NCI-H1105 treated with DMSO at 0.1 percent for 48 hours (cell line): ENCODE results near the gene PSMB7.
"Not testable (repeated sequence)": the region's sequence is repeated elsewhere in the genome, so short reads cannot be mapped to it uniquely, and the experiment has no call there.

Experiments used
- DNase-seq: peaks from one replicate; lab custom pipeline; 2025; lab: John Stamatoyannopoulos, UW

Gene PSMB7

DNA sequence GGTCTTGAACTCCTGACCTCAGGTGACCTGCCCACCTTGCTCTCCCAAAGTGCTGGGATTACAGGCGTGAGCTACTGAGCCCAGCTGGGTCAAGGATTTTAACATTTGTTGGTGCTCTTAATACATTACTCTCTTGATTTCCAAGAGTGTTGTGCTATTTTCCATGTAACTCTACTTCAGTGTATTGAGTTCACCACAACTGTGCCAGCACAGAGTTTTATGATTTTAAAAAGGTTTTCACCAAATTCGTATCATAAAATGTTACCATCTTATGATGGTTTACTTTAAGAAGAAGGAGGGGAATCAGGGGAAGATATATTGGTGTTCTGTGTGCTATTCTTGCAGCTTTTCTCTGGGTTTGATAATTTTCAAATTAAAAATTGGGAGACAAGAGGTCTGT is 28.4 kb upstream of the PSMB7 start:
- DNase-seq = no peak

DNA sequence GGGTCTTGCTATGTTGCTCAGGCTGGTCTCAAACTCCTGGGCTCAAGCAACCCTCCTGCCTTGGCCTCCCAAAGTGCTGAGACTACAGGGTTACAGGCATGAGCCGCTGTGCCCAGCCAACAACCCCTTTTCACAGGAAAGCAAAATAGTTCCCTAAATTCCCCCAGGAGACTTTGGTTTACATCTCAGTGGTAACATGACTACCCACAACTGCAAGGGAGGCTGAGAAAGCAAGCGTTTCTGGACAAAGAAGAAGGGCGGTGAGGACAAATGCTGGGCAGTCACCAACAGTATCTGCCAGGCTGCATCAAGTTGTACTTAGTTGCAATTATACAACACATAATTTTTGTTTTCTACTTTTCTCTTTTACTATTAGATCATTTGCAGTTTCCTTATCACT is 27.6 kb upstream of the PSMB7 start:
- no peak for DNase-seq

DNA sequence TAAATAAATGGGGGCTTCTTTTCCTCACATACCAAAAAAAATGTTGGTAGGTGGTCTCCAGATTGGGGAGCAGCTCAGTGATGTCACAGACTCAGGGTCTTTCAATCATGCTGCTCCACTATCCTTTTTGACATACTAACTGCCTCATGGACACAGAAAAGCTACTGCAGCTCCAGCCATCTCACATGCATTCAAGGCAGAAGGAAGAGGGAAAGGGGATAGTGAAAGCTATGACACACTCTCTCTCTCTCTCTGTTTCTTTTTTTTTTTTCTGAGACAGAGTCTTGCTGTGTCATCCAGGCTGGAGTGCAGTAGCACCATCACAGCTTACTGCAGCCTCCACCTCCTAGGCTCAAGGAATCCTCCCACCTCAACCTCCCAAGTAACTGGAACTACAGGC is 27.1 kb upstream of the PSMB7 start:
- DNase-seq = no peak

DNA sequence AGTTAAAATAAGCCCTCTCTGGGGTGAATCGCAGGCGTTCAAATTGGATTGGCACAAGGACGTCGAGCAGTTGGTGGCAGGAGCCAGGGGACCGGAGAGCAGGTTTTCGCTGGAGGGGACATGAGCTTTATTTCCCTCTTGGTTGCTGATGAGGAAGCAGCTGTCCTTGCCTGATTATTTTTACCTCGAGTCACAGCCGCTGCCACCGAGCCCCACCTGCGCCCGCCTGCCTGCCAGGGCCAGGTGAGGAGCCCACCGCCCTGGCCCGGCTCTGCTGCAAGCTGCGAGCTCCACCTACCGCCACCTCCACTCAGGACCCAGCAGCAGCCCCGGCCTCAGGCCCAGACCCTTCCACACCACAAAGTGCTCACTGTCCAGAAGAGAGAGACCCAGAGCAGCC is 26.0 kb upstream of the PSMB7 start:
- DNase-seq = no peak

DNA sequence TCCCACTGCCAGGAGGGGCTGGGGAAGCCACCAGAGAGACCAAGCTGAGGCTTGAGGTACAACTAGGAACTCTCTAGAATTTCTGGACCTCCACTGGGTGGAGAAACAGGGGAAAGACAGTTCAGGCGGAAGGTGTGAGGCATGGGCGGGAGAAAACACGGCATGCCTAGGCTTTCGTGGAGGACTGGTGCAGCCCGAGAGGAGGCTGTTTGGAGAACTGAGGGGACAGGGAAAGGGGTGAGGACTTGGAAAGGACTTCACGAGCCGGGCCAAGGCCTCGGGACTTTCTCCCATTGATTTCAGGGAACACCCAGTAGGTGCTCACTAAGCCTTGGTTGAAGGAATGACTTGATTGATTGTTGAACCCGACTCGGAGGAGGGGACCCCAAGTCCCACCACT is 25.5 kb upstream of the PSMB7 start:
- DNase-seq = no peak

DNA sequence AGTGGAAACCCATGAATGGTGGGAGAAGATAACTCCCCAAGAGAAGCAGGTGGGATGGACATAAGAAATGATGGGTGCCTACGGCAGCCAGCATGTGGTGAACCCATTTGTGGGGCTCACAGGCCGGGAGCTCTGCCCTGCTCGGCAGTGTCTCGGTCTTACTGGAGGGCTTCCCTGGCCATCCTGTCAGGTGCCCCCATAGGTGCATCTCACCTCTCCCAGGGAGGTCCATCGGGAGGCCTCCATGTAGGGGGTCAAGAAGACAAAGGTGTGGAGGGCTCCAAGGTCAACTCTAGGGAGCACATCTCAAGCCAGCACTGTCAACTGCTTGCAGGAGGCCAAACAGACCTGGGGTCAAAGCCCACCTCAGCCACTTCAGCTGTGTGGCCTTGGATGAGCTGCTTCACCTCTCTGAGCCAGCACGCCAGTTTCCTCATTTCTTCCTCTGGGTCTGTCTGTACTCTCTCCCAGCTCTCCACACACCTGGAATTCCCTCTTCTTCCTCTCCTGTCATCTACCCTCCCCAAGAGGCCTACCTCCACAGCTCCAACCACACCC is 24.5 kb upstream of the PSMB7 start:
- DNase-seq = no peak

DNA sequence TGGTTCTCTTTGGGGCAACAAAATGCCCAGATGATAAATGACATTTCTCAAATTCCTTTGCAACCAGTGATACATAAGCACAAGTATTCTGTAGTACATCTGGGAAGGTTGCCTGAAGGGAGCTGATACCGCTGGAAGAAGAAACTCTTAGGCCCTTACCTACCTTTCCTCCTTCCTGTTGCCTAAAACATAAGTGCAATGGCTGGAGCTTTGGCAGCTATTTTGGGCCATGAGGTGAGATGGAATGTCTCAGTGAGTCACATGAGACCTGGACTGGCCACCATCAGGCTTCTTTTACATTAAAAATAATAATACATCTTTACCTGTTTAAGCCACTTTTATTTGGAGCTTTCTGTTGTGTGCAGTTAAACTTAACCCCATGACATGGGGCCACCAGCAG is 23.8 kb upstream of the PSMB7 start:
- DNase-seq = no peak

DNA sequence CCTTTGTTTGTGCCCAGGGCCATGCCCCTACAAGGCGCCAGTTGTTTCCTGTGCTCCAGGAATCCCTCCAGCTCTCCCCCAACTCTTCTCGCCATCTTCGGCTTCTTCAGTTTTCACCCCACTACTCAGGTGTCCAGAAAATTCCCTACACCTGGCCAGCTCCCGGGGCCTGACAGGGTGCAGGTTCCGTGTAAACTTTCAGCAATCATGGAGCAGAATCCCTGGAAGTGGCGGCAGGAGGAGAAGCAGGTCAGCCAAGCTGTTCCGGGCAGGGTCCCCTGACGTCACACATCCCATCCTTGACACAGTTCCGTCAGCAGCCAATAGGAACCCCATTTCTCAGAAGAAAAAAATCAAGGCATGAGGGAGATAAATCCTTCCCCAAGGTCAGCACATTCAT is 22.8 kb upstream of the PSMB7 start:
- DNase-seq = no peak

DNA sequence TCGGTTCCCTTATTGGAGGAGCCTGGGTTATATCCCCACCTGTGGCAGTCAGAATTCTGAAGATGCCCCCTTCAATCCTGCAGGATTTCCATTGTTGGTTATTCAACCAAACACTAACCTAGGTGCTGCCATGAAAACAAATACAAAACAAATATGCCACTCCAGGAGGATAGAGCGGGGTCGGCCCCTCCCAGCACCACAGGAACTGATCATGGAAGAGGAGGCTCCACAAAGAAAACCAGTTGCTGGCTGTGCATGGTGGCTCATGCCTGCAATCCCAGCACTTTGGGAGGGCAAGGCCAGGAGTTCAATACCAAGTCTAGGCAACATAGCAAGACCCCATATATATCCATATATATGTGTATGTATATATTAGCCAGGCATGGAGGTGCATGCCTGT is 21.8 kb upstream of the PSMB7 start:
- no peak for DNase-seq

DNA sequence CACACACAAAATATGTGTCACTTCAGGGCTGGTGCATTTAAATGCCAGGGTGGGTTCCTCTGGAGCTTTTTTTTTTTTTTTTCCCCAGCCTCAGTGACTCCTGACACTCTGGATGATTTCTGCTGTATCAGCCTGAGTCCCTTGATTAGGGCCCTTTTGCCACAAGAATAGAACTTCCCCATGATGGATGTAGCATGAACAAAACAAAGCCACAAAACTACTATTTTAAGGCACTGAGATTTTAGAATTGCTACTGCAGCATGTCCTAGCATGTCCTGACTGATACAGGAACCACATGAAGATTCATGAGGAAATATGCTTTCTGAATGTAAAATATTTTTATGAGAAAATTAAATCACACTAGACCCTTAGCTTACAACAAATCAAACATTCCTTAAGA is 21.1 kb upstream of the PSMB7 start:
- DNase-seq = no peak

DNA sequence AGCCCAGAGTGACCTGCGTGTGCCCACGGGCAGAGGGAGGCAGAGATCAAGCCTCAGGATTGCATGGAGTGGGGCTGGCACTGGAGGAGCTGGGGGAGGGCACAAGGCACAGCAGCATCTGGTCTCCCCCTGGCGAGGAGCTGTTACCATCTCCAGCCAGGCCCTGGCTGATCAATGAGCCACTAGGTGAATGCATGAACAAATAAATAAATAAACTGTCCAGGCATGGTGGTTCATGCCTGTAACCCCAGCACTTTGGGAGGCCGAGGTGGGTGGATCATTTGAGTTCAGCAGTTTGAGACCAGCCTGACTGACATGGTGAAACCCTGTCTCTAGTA is 14.3 kb upstream of the PSMB7 start:
- no peak for DNase-seq

DNA sequence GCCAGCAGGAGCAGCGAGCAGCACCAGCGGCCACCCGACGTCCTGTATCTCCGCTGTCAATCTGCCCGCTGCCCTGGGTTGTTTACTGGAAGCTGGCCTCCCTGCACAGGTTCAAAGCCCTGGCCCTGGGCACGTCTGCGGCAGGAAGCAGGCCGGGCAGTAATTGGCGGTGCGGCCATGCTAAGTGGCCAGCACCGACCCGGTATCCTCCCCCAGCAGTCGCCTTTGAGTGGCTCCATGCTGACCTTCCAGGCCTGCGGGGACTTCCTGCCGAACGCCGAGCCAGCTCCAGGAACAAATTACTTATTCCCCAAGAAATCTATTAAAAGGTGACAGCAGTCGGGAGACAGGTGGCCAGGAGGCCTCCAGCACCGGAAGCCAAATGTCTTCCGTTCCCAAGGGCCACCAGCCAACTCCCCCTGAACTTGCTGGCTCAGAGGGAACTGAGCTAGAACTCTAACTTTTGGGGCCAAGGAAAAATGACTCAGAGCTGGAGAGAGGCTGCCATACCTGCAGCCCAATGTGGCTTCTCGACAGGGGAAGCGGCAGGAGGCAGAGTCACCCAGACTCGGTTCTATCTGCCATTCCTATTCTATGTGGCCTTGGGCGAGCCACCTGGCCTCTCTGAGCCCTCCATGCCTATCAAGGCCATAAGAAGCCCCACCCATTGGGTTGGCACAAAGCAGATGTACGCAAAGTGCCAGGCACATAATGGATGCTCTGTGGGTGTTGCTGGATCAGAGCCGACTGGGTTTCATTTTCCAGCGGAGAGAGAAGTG is 13.7 kb upstream of the PSMB7 start:
- no peak for DNase-seq

DNA sequence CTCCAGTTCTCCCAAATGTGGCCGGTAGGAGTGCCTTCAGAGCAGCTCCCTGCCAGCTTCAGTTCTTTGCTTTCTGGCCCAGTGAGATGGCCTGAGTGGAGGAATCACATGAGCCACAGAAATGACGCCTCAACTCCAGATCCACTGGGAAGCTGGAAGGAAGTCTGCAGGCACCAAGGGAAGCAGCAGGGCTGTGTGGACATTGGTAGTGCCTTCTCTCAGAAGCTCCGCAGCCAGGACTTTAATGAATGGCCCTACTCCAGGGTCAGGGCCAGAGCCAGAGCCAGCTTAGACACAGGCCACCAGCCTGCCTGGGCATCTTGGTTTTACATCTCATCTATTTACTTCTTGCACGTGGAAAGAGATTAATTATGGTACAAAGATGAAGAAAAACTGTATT is 12.0 kb upstream of the PSMB7 start:
- no peak for DNase-seq

DNA sequence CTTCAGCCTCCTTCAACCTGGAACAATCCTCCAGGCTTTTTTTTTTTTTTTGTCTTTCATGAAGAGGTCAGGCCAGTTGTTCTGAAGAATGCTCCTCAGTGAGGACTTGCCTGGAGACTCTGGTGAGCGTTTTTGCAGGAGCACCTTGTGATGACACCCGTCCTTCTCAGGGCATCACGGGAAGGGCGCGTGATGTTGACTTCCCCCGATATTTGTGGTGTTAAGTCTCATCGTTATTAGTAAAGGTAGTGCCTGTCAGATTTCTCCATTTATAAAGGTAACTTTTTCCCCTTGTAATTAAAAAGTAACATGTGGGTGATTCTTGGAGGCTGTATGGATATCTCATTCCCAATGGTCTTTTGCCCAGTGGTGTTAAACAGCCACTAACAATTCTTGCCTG is 11.1 kb upstream of the PSMB7 start:
- no peak for DNase-seq

DNA sequence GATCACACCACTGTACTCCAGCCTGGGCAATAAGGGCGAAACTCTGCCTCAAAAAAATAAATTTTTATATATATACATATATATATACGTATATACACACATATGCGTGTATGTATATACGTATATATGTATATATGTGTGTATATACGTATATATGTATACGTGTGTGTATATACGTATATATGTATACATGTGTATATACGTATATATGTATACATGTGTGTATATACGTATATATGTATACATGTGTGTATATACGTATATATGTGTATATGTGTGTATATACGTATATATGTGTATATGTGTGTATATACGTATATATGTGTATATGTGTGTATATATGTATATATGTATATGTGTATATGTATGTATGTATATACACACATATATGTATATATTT is 10.5 kb upstream of the PSMB7 start:
- DNase-seq = not testable (repeated sequence)

DNA sequence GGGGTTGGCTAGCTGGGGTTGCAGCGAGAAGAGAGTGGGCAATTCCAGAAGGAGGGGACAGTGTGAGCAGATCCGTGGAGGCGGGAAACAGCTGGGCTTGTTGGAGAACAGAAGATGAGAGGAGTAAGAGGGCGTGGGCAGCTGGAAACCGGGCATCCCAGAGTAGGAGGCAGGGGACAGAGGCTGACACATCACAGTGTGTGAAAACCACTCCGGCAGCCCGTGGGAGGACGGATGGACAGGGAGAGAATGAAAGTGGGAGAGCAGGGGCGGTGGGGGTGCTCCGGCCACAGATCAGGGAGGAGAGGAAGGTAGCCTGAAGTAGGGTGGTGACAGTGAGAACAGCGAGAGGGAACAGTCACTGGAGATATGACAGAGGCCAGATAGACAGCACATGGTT is 8.3 kb upstream of the PSMB7 start:
- no peak for DNase-seq

DNA sequence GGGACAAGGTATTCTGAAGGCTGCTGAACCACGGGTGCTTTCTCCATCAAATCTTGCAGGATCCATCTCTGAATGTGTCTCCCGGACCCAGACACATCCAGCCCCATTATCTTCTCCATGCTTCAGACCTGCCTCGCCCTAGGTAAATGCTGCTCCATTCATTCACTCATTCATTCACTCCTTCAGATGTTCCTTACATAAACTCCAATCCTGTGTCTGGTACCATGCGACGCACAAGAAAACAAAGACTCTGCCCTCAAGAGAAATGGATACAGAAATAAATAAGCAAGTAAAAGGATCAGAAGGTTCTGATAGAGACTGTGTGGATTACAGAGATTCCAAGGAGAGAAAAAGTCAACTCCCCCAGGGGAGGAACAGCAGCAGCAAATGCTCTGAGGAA is 7.9 kb upstream of the PSMB7 start:
- DNase-seq = no peak

DNA sequence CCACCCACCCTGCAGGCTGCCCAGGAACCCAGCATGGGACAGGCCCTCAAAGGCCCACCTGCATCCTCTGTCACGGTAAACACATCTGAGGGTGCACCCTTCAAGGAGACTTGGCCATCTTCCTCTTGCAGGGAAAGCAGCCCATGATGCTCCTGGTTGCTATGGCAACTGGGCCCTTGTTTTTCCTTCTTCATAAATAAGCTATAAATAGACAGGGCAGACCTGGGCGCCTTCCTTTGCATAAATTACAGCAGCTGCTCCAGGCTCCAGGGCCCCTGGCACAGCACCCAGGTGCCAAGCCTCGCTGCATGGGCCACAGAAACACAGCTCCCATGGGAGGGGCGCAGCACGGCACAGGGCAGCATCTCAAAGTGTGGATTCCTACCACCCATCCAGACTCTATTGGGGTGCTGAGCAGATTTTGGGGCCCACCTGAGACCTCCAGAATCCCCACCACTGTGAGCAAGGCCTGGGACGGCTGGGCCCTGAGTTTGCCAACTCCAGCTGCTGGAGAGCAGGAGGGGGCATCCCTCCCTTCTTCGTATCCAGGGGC is 5.8 kb upstream of the PSMB7 start:
- peak; percentile 96 for DNase-seq

DNA sequence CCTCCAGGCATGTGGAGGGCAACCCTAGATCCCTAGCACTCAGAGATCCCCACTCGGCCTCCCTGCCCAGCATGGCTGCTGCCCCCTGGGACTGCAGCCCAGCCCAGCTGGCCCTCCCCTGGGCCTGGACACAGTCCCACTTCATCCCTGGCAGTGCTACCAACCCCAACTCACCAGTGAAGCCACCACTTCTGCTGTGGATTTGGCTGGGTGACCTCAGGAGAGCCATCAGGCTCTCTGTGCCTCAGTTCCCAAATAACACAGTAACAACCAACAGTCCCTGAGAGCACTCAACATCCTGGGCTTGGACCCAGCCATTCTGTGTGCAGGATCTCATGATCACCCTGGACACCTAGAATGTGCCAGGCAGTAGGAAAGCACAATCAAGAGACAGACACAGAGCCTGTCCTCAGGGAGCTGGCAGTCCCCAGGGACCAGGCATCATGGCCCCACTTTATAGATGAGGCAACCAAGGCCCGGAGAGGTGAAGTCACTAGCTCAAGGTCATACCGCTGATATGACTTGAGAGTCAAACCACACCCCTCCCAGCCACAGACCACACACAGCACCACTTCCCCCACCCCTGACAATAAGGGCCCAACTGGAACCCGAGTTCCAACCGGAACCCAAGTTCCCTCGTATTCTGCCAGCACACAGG is 4.7 kb upstream of the PSMB7 start:
- no peak for DNase-seq

DNA sequence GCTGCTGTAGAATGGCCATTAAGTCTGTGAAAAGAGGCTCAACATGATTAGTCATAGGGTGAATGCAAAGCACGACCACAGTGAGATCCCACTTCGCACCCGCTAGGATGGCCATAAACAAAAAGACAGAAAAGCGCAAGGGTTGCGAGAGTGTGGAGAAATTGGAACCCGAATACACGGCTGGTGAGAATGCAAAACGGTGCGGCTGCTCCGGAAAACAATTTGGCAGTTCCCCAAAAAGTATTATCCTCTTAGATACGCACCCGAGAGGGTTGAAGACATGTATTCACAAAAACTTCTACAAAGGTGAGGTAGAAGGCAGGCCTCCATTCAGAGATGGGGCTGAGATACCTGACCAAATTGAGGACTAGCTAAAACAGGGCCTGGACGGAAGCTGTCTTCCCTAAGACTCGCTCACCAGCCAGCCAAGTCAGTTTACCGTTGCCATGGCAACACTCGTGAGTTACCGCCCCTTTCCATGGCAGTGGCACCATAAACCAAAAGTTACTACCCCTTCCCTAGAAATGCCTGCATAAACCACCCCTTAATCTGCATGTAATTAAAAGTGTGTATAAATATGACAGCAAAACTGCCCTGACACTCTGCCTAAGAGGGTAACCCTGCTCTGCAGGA is 726 bp upstream of the PSMB7 start:
- no peak for DNase-seq

DNA sequence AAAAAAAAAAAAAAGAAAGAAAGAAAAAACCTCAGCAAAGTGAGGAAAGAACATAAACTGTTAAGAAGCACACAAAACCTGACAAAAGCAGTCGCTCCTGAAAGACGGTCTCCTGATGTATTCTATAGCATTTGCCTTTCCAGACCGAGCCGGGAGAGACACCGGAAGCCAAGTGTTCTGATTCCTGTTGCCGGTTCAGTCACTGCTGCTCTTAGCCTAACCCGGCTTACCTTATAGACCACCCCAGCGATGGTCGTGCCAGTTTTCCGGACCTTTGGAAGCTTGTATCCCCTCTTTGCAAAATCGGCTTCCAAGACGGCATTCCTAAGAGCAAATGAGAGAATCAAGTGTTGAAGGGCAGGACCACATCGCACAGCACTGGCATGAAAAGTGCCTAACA is 630 bp downstream of the PSMB7 start:
- DNase-seq = no peak

DNA sequence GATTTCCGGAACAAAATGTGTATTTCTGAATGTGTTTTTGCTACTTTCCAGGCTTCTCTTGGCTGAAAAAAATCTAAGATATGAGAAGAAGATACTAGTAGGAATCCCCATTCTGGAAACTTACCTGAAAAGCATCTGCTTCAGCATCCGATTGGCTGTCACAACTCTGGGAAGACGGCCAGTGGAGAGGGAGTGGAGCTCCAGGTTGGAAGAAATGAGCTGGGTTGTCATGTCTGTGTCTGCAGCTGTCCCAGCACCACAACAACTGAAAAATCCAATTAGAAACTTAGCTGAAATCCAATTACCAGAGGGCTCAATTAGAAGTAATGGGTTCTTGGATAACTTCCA is 3.0 kb downstream of the PSMB7 start:
- no peak for DNase-seq
